Measurements from ENCODE around the gene PSMD6.

Gene PSMD6

GRCh38 chr3:63986831-63987230, 36.5 kb downstream of the PSMD6 start:
- H3K36me3 ChIP-seq (ENCODE audit: control insufficient read depth in 1 of 2, insufficient read depth in 2 of 2, low read length in 2 of 2): peaks cover 58 to 66% of the 10 kb centered on the region in 2 donors
- no peaks in the 10 kb centered on the region for H3K4me1 ChIP-seq (ENCODE audit: control insufficient read depth in 1 of 2, insufficient read depth in 2 of 2, low read length in 2 of 2)
- H3K27ac ChIP-seq (ENCODE audit: low read length): no peak overlapping the region
- H3K4me3 ChIP-seq (ENCODE audit: low read depth in 1 of 2, low read length in 2 of 2): no peak overlapping the region
- no peaks in the 10 kb centered on the region for H3K9me3 ChIP-seq (ENCODE audit: control insufficient read depth in 1 of 2, low read length in 2 of 2)
- H3K27me3 ChIP-seq (ENCODE audit: low read depth, low read length): no peaks in the 10 kb centered on the region

- Histone ChIP-seq H3K27me3 (ENCODE audit: low read depth, low read length) (no peaks in the 10 kb centered on the region), H3K4me3 (ENCODE audit: low read depth in 1 of 2, low read length in 2 of 2) (no peak overlapping the region), H3K9me3 (ENCODE audit: control insufficient read depth in 1 of 2, low read length in 2 of 2) (no peaks in the 10 kb centered on the region), H3K4me1 (ENCODE audit: control insufficient read depth in 1 of 2, insufficient read depth in 2 of 2, low read length in 2 of 2) (no peaks in the 10 kb centered on the region), H3K36me3 (ENCODE audit: control insufficient read depth in 1 of 2, insufficient read depth in 2 of 2, low read length in 2 of 2) (peaks cover 54 to 63% of the 10 kb centered on the region in 2 donors), H3K27ac (ENCODE audit: low read length) (no peak overlapping the region)
Measured at GRCh38 chr3:63986146-63986545, 37.1 kb downstream of the PSMD6 start.

GRCh38 chr3:63984391-63984790, 38.9 kb downstream of the PSMD6 start:
- H3K9me3 ChIP-seq (ENCODE audit: control insufficient read depth in 1 of 2, low read length in 2 of 2): no peaks in the 10 kb centered on the region
- peaks cover 0 to 5% of the 10 kb centered on the region in 2 donors for H3K4me1 ChIP-seq (ENCODE audit: control insufficient read depth in 1 of 2, insufficient read depth in 2 of 2, low read length in 2 of 2)
- peaks cover 46 to 60% of the 10 kb centered on the region in 2 donors for H3K36me3 ChIP-seq (ENCODE audit: control insufficient read depth in 1 of 2, insufficient read depth in 2 of 2, low read length in 2 of 2)
- no peak overlapping the region for H3K27ac ChIP-seq (ENCODE audit: low read length)
- H3K4me3 ChIP-seq (ENCODE audit: low read depth in 1 of 2, low read length in 2 of 2): no peak overlapping the region
- H3K27me3 ChIP-seq (ENCODE audit: low read depth, low read length): no peaks in the 10 kb centered on the region

- H3K4me3 ChIP-seq (ENCODE audit: low read depth in 1 of 2, low read length in 2 of 2): no peak overlapping the region
- no peaks in the 10 kb centered on the region for H3K27me3 ChIP-seq (ENCODE audit: low read depth, low read length)
- H3K4me1 ChIP-seq (ENCODE audit: control insufficient read depth in 1 of 2, insufficient read depth in 2 of 2, low read length in 2 of 2): peaks cover 0 to 12% of the 10 kb centered on the region in 2 donors
- no peaks in the 10 kb centered on the region for H3K9me3 ChIP-seq (ENCODE audit: control insufficient read depth in 1 of 2, low read length in 2 of 2)
- no peak overlapping the region for H3K27ac ChIP-seq (ENCODE audit: low read length)
- peaks cover 26 to 38% of the 10 kb centered on the region in 2 donors for H3K36me3 ChIP-seq (ENCODE audit: control insufficient read depth in 1 of 2, insufficient read depth in 2 of 2, low read length in 2 of 2)
Measured at GRCh38 chr3:63981980-63982379, 41.3 kb downstream of the PSMD6 start.

GRCh38 chr3:63980830-63981498, 42.3 kb downstream of the PSMD6 start:
- H3K4me1 ChIP-seq (ENCODE audit: control insufficient read depth in 1 of 2, insufficient read depth in 2 of 2, low read length in 2 of 2): peaks cover 6 to 22% of the 10 kb centered on the region in 2 donors
- no peak overlapping the region for H3K27ac ChIP-seq (ENCODE audit: low read length)

GRCh38 chr3:63980019-63980418, 43.3 kb downstream of the PSMD6 start:
- Histone ChIP-seq H3K27me3 (ENCODE audit: low read depth, low read length) (no peaks in the 10 kb centered on the region), H3K9me3 (ENCODE audit: control insufficient read depth in 1 of 2, low read length in 2 of 2) (no peaks in the 10 kb centered on the region), H3K36me3 (ENCODE audit: control insufficient read depth in 1 of 2, insufficient read depth in 2 of 2, low read length in 2 of 2) (peaks cover 22 to 28% of the 10 kb centered on the region in 2 donors), H3K27ac (ENCODE audit: low read length) (no peak overlapping the region), H3K4me3 (ENCODE audit: low read depth in 1 of 2, low read length in 2 of 2) (no peak overlapping the region), H3K4me1 (ENCODE audit: control insufficient read depth in 1 of 2, insufficient read depth in 2 of 2, low read length in 2 of 2) (peaks cover 10 to 27% of the 10 kb centered on the region in 2 donors)

More at GRCh38 chr3:63980830-63981498, 42.3 kb downstream of the PSMD6 start:
- H3K9me3 ChIP-seq (ENCODE audit: control insufficient read depth in 1 of 2, low read length in 2 of 2): no peaks in the 10 kb centered on the region
- H3K4me3 ChIP-seq (ENCODE audit: low read depth in 1 of 2, low read length in 2 of 2): no peak overlapping the region
- H3K36me3 ChIP-seq (ENCODE audit: control insufficient read depth in 1 of 2, insufficient read depth in 2 of 2, low read length in 2 of 2): peaks cover 30 to 36% of the 10 kb centered on the region in 2 donors
- H3K27me3 ChIP-seq (ENCODE audit: low read depth, low read length): no peaks in the 10 kb centered on the region

- no peaks in the 10 kb centered on the region for H3K9me3 ChIP-seq (ENCODE audit: control insufficient read depth in 1 of 2, low read length in 2 of 2)
- H3K36me3 ChIP-seq (ENCODE audit: control insufficient read depth in 1 of 2, insufficient read depth in 2 of 2, low read length in 2 of 2): peaks cover 20 to 23% of the 10 kb centered on the region in 2 donors
- peak overlapping the region; percentile 3 for H3K27ac ChIP-seq (ENCODE audit: low read length)
- H3K4me3 ChIP-seq (ENCODE audit: low read depth in 1 of 2, low read length in 2 of 2): no peak overlapping the region
- H3K4me1 ChIP-seq (ENCODE audit: control insufficient read depth in 1 of 2, insufficient read depth in 2 of 2, low read length in 2 of 2): peaks cover 10 to 29% of the 10 kb centered on the region in 2 donors
- no peaks in the 10 kb centered on the region for H3K27me3 ChIP-seq (ENCODE audit: low read depth, low read length)
Measured at GRCh38 chr3:63979093-63979885, 44.0 kb downstream of the PSMD6 start.

- H3K9me3 ChIP-seq (ENCODE audit: control insufficient read depth in 1 of 2, low read length in 2 of 2): no peaks in the 10 kb centered on the region
- H3K4me3 ChIP-seq (ENCODE audit: low read depth in 1 of 2, low read length in 2 of 2): no peak overlapping the region
- H3K4me1 ChIP-seq (ENCODE audit: control insufficient read depth in 1 of 2, insufficient read depth in 2 of 2, low read length in 2 of 2): peaks cover 10 to 31% of the 10 kb centered on the region in 2 donors
- no peak overlapping the region for H3K27ac ChIP-seq (ENCODE audit: low read length)
- H3K27me3 ChIP-seq (ENCODE audit: low read depth, low read length): no peaks in the 10 kb centered on the region
- H3K36me3 ChIP-seq (ENCODE audit: control insufficient read depth in 1 of 2, insufficient read depth in 2 of 2, low read length in 2 of 2): peaks cover 20% of the 10 kb centered on the region in 2 donors
Measured at GRCh38 chr3:63977893-63978292, 45.4 kb downstream of the PSMD6 start.

- no peak overlapping the region for H3K27ac ChIP-seq (ENCODE audit: low read length)
- no peaks in the 10 kb centered on the region for H3K9me3 ChIP-seq (ENCODE audit: control insufficient read depth in 1 of 2, low read length in 2 of 2)
- H3K36me3 ChIP-seq (ENCODE audit: control insufficient read depth in 1 of 2, insufficient read depth in 2 of 2, low read length in 2 of 2): peaks cover 16 to 17% of the 10 kb centered on the region in 2 donors
- H3K27me3 ChIP-seq (ENCODE audit: low read depth, low read length): no peaks in the 10 kb centered on the region
- H3K4me1 ChIP-seq (ENCODE audit: control insufficient read depth in 1 of 2, insufficient read depth in 2 of 2, low read length in 2 of 2): peaks cover 10 to 39% of the 10 kb centered on the region in 2 donors
- H3K4me3 ChIP-seq (ENCODE audit: low read depth in 1 of 2, low read length in 2 of 2): no peak overlapping the region
Measured at GRCh38 chr3:63976872-63977200, 46.5 kb downstream of the PSMD6 start.

- Histone ChIP-seq H3K4me1 (ENCODE audit: control insufficient read depth in 1 of 2, insufficient read depth in 2 of 2, low read length in 2 of 2) (peaks cover 10 to 43% of the 10 kb centered on the region in 2 donors), H3K36me3 (ENCODE audit: control insufficient read depth in 1 of 2, insufficient read depth in 2 of 2, low read length in 2 of 2) (peaks cover 14 to 16% of the 10 kb centered on the region in 2 donors), H3K27ac (ENCODE audit: low read length) (peak overlapping the region; percentile 27), H3K4me3 (ENCODE audit: low read depth in 1 of 2, low read length in 2 of 2) (no peak overlapping the region), H3K27me3 (ENCODE audit: low read depth, low read length) (no peaks in the 10 kb centered on the region), H3K9me3 (ENCODE audit: control insufficient read depth in 1 of 2, low read length in 2 of 2) (no peaks in the 10 kb centered on the region)
Measured at GRCh38 chr3:63976161-63976871, 47.0 kb downstream of the PSMD6 start.

GRCh38 chr3:63975723-63976122, 47.6 kb downstream of the PSMD6 start:
- Histone ChIP-seq H3K4me1 (ENCODE audit: control insufficient read depth in 1 of 2, insufficient read depth in 2 of 2, low read length in 2 of 2) (peaks cover 16 to 45% of the 10 kb centered on the region in 2 donors), H3K27me3 (ENCODE audit: low read depth, low read length) (no peaks in the 10 kb centered on the region), H3K9me3 (ENCODE audit: control insufficient read depth in 1 of 2, low read length in 2 of 2) (no peaks in the 10 kb centered on the region), H3K4me3 (ENCODE audit: low read depth in 1 of 2, low read length in 2 of 2) (no peak overlapping the region), H3K27ac (ENCODE audit: low read length) (peak overlapping the region; percentile 27), H3K36me3 (ENCODE audit: control insufficient read depth in 1 of 2, insufficient read depth in 2 of 2, low read length in 2 of 2) (peaks cover 10 to 13% of the 10 kb centered on the region in 2 donors)
